ENCODE results near the gene B4GALNT3.
"Not testable (repeated sequence)": the region's sequence is repeated elsewhere in the genome, so short reads cannot be mapped to it uniquely, and the experiment has no call there.

The B4GALNT3 gene
- 5.1 to 13.4 reads per million in 2 donors for total RNA-seq

GRCh38 chr12:459430-460258, at the start of gene B4GALNT3:
Gene B4GALNT3, plus strand, starts transcription at chr12:459939. Its CDS starts 438 bp downstream, at chr12:460377.
- peak; percentile 33 for DNase-seq

GRCh38 chr12:414859-415258, 44.9 kb upstream of the B4GALNT3 start:
- DNase-seq = no peak

- DNase-seq = no peak
These were observed 41.3 kb upstream of the B4GALNT3 start for GRCh38 chr12:418432-418831.

GRCh38 chr12:422526-422925, 37.2 kb upstream of the B4GALNT3 start:
- no peak for DNase-seq

- not testable (repeated sequence) for DNase-seq
These were observed 24.0 kb upstream of the B4GALNT3 start for GRCh38 chr12:435737-436136.

- DNase-seq = peak; percentile 41
These were observed 17.4 kb upstream of the B4GALNT3 start for GRCh38 chr12:442235-442884.

- no peak for DNase-seq
These were observed 12.6 kb upstream of the B4GALNT3 start for GRCh38 chr12:447141-447540.

GRCh38 chr12:449203-449602, 10.5 kb upstream of the B4GALNT3 start:
- no peak for DNase-seq

GRCh38 chr12:450438-450837, 9.3 kb upstream of the B4GALNT3 start:
- no peak for DNase-seq

- DNase-seq = peak; percentile 59
These were observed 7.0 kb upstream of the B4GALNT3 start for GRCh38 chr12:452667-453210.

- no peak for DNase-seq
These were observed 4.9 kb upstream of the B4GALNT3 start for GRCh38 chr12:454833-455232.

GRCh38 chr12:455821-456220, 3.9 kb upstream of the B4GALNT3 start:
- no peak for DNase-seq

GRCh38 chr12:457676-458075, 2.1 kb upstream of the B4GALNT3 start:
- no peak for DNase-seq

- DNase-seq = no peak
These were observed 699 bp upstream of the B4GALNT3 start for GRCh38 chr12:459050-459429.

- peak; percentile 31 for DNase-seq
These were observed 807 bp downstream of the B4GALNT3 start for GRCh38 chr12:460261-461230.

GRCh38 chr12:461425-461824, 1.7 kb downstream of the B4GALNT3 start:
- no peak for DNase-seq

- DNase-seq = no peak
These were observed 3.4 kb downstream of the B4GALNT3 start for GRCh38 chr12:462936-463705.

GRCh38 chr12:464484-465267, 4.9 kb downstream of the B4GALNT3 start:
- no peak for DNase-seq

GRCh38 chr12:466039-466438, 6.3 kb downstream of the B4GALNT3 start:
- DNase-seq = no peak

GRCh38 chr12:466762-467161, 7.0 kb downstream of the B4GALNT3 start:
- DNase-seq = no peak

- no peak for DNase-seq
These were observed 7.9 kb downstream of the B4GALNT3 start for GRCh38 chr12:467591-467990.

Data from T-helper 9 cell (primary cell).